RPMI7951 (cell line): ENCODE results near the gene FN3KRP. TPM values are rescaled to one million over a fixed set of nuclear protein-coding genes. Genes with fewer than 3 reads are reported as not detected.
"Not testable (repeated sequence)": the region's sequence is repeated elsewhere in the genome, so short reads cannot be mapped to it uniquely, and the experiment has no call there.

Experiments used
- DNase-seq: peaks from one replicate; pipeline ENCODE4 v3.0.0-alpha.2; 2012; ENCODE audit warnings: low read depth
- total RNA-seq: library from RNA; depleted of rRNA; stranded (reverse); fragments of >200 nt; shearing (Covaris generic); gene quantifications from 2 replicates; pipeline ENCODE4 v1.2.3, GENCODE V29; 2014

Gene FN3KRP
- total RNA-seq, 1 experiment from 2014 or later = 21.5 TPM

GRCh38 chr17:82743344-82744219 is 27.1 kb downstream of the FN3KRP start:
- DNase-seq = no peak

- DNase-seq = not testable (repeated sequence)
Measured at GRCh38 chr17:82744736-82745135, 28.2 kb downstream of the FN3KRP start.

GRCh38 chr17:82745524-82745923 is 29.0 kb downstream of the FN3KRP start:
- DNase-seq = no peak

- no peak for DNase-seq
Measured at GRCh38 chr17:82748756-82749155, 32.2 kb downstream of the FN3KRP start.

- DNase-seq = no peak
Measured at GRCh38 chr17:82750241-82750908, 33.9 kb downstream of the FN3KRP start.

GRCh38 chr17:82751171-82751570 is 34.7 kb downstream of the FN3KRP start:
- no peak for DNase-seq

- DNase-seq = peak; percentile 80
Measured at GRCh38 chr17:82751571-82752370, 35.3 kb downstream of the FN3KRP start, which contains the start of gene TBCD. Gene TBCD (plus strand): TSS chr17:82752065. CDS start chr17:82752194, 129 bp downstream.

- peak; percentile 37 for DNase-seq
Measured at GRCh38 chr17:82752371-82753200, 36.1 kb downstream of the FN3KRP start.

GRCh38 chr17:82753201-82753464 is 36.6 kb downstream of the FN3KRP start:
- no peak for DNase-seq

GRCh38 chr17:82754297-82755208 is 38.0 kb downstream of the FN3KRP start:
- no peak for DNase-seq

GRCh38 chr17:82756166-82756565 is 39.7 kb downstream of the FN3KRP start:
- DNase-seq = no peak

GRCh38 chr17:82765371-82765770 is 48.9 kb downstream of the FN3KRP start:
- no peak for DNase-seq

- DNase-seq = peak; percentile 30
Measured at GRCh38 chr17:82767041-82767754, 50.7 kb downstream of the FN3KRP start.

GRCh38 chr17:82769041-82769440 is 52.5 kb downstream of the FN3KRP start:
- no peak for DNase-seq

GRCh38 chr17:82772026-82772425 is 55.5 kb downstream of the FN3KRP start:
- DNase-seq = peak; percentile 7

GRCh38 chr17:82774456-82774855 is 58.0 kb downstream of the FN3KRP start:
- not testable (repeated sequence) for DNase-seq

- peak; percentile 14 for DNase-seq
Measured at GRCh38 chr17:82775001-82775823, 58.7 kb downstream of the FN3KRP start.

- no peak for DNase-seq
Measured at GRCh38 chr17:82776454-82776853, 59.9 kb downstream of the FN3KRP start.
